ENCODE data around the gene MAGI1.

DNA sequence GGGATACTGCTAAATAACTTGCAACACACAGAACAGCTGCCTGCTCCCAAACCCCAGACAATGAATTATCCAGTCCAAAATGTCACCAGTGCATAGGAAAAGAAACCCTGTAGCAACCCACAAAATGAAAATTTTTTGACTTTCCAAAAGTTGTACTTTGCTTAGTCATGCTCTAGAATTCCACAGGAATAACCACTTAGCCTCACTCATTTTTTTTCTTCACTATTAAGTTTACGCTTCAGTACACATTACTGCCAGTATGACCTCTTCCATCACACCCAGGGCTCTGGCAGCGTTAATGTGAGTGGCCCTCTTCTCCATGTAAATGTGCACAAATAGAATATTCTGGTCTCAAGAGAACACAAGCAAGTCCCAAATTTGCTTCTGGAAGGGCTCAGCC is 259.8 kb downstream of the MAGI1 start:
- TF ChIP-seq, protein P1, sequence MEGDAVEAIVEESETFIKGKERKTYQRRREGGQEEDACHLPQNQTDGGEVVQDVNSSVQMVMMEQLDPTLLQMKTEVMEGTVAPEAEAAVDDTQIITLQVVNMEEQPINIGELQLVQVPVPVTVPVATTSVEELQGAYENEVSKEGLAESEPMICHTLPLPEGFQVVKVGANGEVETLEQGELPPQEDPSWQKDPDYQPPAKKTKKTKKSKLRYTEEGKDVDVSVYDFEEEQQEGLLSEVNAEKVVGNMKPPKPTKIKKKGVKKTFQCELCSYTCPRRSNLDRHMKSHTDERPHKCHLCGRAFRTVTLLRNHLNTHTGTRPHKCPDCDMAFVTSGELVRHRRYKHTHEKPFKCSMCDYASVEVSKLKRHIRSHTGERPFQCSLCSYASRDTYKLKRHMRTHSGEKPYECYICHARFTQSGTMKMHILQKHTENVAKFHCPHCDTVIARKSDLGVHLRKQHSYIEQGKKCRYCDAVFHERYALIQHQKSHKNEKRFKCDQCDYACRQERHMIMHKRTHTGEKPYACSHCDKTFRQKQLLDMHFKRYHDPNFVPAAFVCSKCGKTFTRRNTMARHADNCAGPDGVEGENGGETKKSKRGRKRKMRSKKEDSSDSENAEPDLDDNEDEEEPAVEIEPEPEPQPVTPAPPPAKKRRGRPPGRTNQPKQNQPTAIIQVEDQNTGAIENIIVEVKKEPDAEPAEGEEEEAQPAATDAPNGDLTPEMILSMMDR (IDR thresholded peaks at IDR 0.05), result no peak
- TF ChIP-seq EZH2 (IDR thresholded peaks at IDR 0.05; ENCODE audit: borderline replicate concordance, insufficient read depth, low read depth, low read length, poor library complexity, severe bottlenecking), result no peak
